MCF 10A (cell line): ENCODE results near the gene MXD4. TPM values are rescaled to one million over a fixed set of nuclear protein-coding genes. Genes with fewer than 3 reads are reported as not detected.

Source experiments
- BruUV-seq: library from RNA; stranded (reverse); fragments of 400-500 nt; replicated peaks from 2 replicates; lab custom pipeline; 2021; lab: Mats Ljungman, UMichigan
- CTCF ChIA-PET: fragments of 300-600 bp; sonication (Branson Sonifier 250); formaldehyde crosslinking; extraction: SDS; loops from one replicate; lab custom pipeline; 2021; ENCODE audit warnings: antibody characterized with exemption, inconsistent platforms; lab: Yijun Ruan, JAX
- POLR2A ChIA-PET: fragments of 300-600, 350-650 bp; sonication (Branson Sonifier 250); formaldehyde crosslinking; extraction: SDS; loops from one replicate; lab custom pipeline; 2020; ENCODE audit warnings: antibody characterized with exemption, inconsistent platforms; lab: Yijun Ruan, JAX
- DNase-seq: peaks from one replicate; pipeline ENCODE4 v3.0.0-alpha.2; 2018; ENCODE audit not compliant: unreplicated experiment
- H3K27ac Mint-ChIP-seq: one replicate; pipeline ENCODE4 v1.8.0; 2022; ENCODE audit warnings: mild to moderate bottlenecking, low read depth, mixed read lengths; ENCODE audit not compliant: unreplicated experiment
- H3K27me3 Mint-ChIP-seq: one replicate; pipeline ENCODE4 v1.8.0; 2022; ENCODE audit warnings: mixed read lengths; ENCODE audit not compliant: insufficient read depth, unreplicated experiment
- H3K36me3 Mint-ChIP-seq: one replicate; pipeline ENCODE4 v1.8.0; 2022; ENCODE audit warnings: mild to moderate bottlenecking, moderate library complexity, mixed read lengths; ENCODE audit not compliant: insufficient read depth, unreplicated experiment
- H3K4me1 Mint-ChIP-seq: one replicate; pipeline ENCODE4 v1.8.0; 2022; ENCODE audit warnings: mixed read lengths; ENCODE audit not compliant: insufficient read depth, unreplicated experiment
- H3K4me3 Mint-ChIP-seq: one replicate; pipeline ENCODE4 v1.8.0; 2022; ENCODE audit warnings: mild to moderate bottlenecking, moderate library complexity, mixed read lengths; ENCODE audit not compliant: unreplicated experiment
- H3K9me3 Mint-ChIP-seq: one replicate; pipeline ENCODE4 v1.8.0; 2022; ENCODE audit warnings: mixed read lengths; ENCODE audit not compliant: unreplicated experiment
- CTCF ChIP-seq: fragments of 200-600 bp; IDR thresholded peaks from one replicate; pipeline ENCODE4 v1.8.0; 2022; ENCODE audit warnings: antibody characterized with exemption, mild to moderate bottlenecking; ENCODE audit not compliant: unreplicated experiment
- intact Hi-C: fragments of 100-400 bp; cut with micrococcal nuclease; formaldehyde crosslinking; loops from 2 replicates; pipeline ENCODE4 v1.14.1; 2022
- total RNA-seq: library from RNA; stranded (reverse); gene quantifications from 2 replicates; pipeline ENCODE4 v1.2.3, GENCODE V29; 2022

Gene MXD4
- total RNA-seq, 1 experiment from 2014 or later = 50.2 TPM

DNA sequence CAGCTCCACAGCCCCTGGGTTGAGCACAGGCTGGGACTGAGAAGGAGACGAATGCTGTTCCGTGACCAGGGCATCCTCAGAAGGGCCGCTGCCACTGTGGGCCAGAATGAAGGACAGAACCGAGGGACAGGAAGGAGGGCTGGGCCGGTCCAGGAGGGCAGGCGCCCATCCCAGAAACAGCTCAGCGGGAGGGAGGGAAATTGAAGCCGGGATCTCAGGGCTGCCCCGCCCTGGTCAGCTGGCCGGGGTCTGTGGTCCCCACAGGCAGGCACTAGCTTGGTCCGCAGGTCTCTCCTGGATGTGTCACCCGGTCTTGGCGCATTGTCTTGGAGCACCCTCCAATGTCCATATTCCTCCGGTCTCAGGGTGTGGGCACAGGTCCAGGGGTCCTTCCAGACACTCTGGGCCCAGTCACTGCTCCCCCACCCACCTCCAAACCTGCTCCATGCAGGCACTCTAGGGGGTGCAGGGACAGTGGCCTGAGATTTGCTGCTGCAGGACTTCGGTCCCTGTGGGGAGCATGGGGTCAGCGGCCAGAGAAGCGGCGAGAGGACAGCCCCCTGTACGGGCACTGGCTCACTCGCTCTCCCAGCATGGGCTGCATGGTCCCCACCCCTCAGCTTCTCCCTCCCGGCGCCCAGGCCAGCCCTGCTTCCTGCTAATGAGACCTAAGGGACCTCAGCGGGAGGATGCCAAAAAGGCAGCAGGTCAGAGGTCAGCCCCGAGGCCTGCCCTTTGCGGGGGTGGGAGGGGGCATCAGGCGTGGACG is 23.9 kb upstream of the MXD4 start:
- ChIA-PET CTCF (interaction anchor here (0.5 to 0.6 kb wide), 2 partner anchors 36 to 1317 kb away, joined by 3 read pairs; no protein-coding TSS in a partner anchor), POLR2A (no interaction called here)
- no peak for TF ChIP-seq CTCF
- Mint-ChIP-seq H3K9me3 (no peaks in the 10 kb centered on the region), H3K27ac (no peak overlapping the region), H3K27me3 (no peaks in the 10 kb centered on the region), H3K4me1 (no peaks in the 10 kb centered on the region), H3K36me3 (no peaks in the 10 kb centered on the region), H3K4me3 (no peak overlapping the region)
- DNase-seq = no peak
- intact Hi-C loops = no loop called here
- BruUV-seq = no TSS peak

GRCh38 chr4:2284934-2285612 is 23.2 kb upstream of the MXD4 start:
- no peak for TF ChIP-seq CTCF
- no peaks in the 10 kb centered on the region for H3K27me3 Mint-ChIP-seq
- no peaks in the 10 kb centered on the region for H3K36me3 Mint-ChIP-seq
- H3K4me1 Mint-ChIP-seq = no peaks in the 10 kb centered on the region
- H3K9me3 Mint-ChIP-seq = no peaks in the 10 kb centered on the region
- DNase-seq = peak; percentile 18
- no TSS peak for BruUV-seq
- ChIA-PET POLR2A (no interaction called here), CTCF (interaction anchor here (0.5 to 0.6 kb wide), 2 partner anchors 35 to 1316 kb away, joined by 3 read pairs; no protein-coding TSS in a partner anchor)
- no peak overlapping the region for H3K4me3 Mint-ChIP-seq
- intact Hi-C loops = loop anchor here (5.0 kb wide), 1 partner anchor 177 kb away; no protein-coding TSS in a partner anchor
- no peak overlapping the region for H3K27ac Mint-ChIP-seq

- TF ChIP-seq CTCF = no peak
- Mint-ChIP-seq H3K27ac (no peak overlapping the region), H3K27me3 (no peaks in the 10 kb centered on the region), H3K4me1 (no peaks in the 10 kb centered on the region), H3K36me3 (no peaks in the 10 kb centered on the region), H3K4me3 (no peak overlapping the region), H3K9me3 (no peaks in the 10 kb centered on the region)
- DNase-seq = no peak
- BruUV-seq = no TSS peak
- CTCF ChIA-PET = no interaction called here
- POLR2A ChIA-PET = no interaction called here
- intact Hi-C loops = loop anchor here (5.0 kb wide), 1 partner anchor 178 kb away; no protein-coding TSS in a partner anchor
These were observed 22.4 kb upstream of the MXD4 start for GRCh38 chr4:2284161-2284933.
